H1 (cell line): ENCODE results near the gene PAGE1.

Experiments used
- BCL11A ChIP-seq, 2 experiments: IDR thresholded peaks; one replicate each; pipeline ENCODE4 v1.6.1; 2011; ENCODE audit warnings: low read depth in 2 of 2, low read length in 2 of 2, mild to moderate bottlenecking in 2 of 2
- EZH2 ChIP-seq: fragments of 200-600 bp; sonication (generic); IDR thresholded peaks from 2 replicates; pipeline ENCODE4 v1.7.1; 2012; ENCODE audit warnings: low read depth, mild to moderate bottlenecking, moderate library complexity, low read length, inconsistent platforms; ENCODE audit not compliant: severe bottlenecking
- FOSL1 ChIP-seq: IDR thresholded peaks from 2 replicates; pipeline ENCODE4 v1.6.1; 2011; ENCODE audit warnings: mild to moderate bottlenecking, low read depth, low read length, moderate library complexity; ENCODE audit not compliant: insufficient read depth
- JUND ChIP-seq: IDR thresholded peaks from 2 replicates; pipeline ENCODE4 v1.6.1; 2011; ENCODE audit warnings: mild to moderate bottlenecking, improper control_type of control experiment, low read length
- POLR2A ChIP-seq, 2 experiments: IDR thresholded peaks; 1 replicate in 1 of 2; 2 replicates in 1 of 2; pipeline ENCODE4 v1.6.1; 2011; ENCODE audit warnings: low read depth in 2 of 2, low read length in 2 of 2, mild to moderate bottlenecking in 2 of 2; ENCODE audit errors: control extremely low read depth in 1 of 2
- TF ChIP-seq, protein P1 (sequence below), 3 experiments: IDR thresholded peaks; 1 replicate in 2 of 3; 2 replicates in 1 of 3; pipeline versions ENCODE4 v1.5.1 to v1.6.1; 2011; ENCODE audit warnings: low read length in 3 of 3, mild to moderate bottlenecking in 3 of 3, inconsistent platforms in 2 of 3, low read depth in 1 of 3, moderate library complexity in 1 of 3; ENCODE audit not compliant: insufficient read depth in 1 of 3; ENCODE audit errors: control extremely low read depth in 1 of 3

DNA sequence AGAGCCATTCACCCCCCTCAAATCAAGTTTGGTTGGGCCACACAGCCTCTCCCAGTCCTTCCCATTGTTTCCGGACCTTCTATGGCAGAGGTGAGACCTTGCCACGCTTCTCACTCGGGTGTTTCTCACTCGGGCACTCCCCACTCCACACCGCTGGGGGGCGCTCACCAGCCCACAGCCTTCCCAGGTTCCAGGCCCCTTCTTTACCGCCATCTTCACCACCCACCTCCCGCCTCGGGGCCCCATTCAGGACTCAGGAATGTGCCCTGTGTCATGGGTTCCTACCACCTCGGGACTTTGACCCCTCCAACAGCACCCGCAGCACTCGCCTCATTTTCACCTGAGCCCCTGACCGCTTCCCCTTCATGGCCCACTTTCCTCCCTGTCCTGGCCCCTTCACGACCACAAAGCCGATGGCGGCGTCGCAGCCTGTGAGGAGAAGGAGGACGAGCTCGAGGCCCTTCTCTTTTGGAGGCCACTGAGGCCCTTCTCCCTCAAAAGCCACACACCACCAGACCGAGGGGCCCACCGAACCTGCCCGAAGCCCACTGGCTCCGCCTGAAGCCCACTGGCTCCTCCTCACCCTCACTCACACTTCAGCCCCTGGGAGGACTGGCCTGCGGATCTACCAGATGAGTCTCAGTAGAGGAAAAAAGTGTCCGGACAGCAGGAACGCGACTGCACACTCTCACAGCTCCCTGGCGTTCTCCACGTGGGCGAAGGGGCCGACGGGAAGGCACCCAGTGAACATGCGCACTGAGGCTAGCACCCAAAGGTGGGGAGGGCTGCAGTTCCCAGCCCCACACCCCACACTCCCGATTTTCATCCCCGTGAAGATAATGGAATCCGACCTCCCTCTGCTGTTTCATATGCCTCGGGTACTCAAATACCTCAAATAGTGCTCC, at the start of gene PAGE1:
- TF ChIP-seq, protein P1, sequence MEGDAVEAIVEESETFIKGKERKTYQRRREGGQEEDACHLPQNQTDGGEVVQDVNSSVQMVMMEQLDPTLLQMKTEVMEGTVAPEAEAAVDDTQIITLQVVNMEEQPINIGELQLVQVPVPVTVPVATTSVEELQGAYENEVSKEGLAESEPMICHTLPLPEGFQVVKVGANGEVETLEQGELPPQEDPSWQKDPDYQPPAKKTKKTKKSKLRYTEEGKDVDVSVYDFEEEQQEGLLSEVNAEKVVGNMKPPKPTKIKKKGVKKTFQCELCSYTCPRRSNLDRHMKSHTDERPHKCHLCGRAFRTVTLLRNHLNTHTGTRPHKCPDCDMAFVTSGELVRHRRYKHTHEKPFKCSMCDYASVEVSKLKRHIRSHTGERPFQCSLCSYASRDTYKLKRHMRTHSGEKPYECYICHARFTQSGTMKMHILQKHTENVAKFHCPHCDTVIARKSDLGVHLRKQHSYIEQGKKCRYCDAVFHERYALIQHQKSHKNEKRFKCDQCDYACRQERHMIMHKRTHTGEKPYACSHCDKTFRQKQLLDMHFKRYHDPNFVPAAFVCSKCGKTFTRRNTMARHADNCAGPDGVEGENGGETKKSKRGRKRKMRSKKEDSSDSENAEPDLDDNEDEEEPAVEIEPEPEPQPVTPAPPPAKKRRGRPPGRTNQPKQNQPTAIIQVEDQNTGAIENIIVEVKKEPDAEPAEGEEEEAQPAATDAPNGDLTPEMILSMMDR (IDR thresholded peaks at IDR 0.05; ENCODE audit: control extremely low read depth in 1 of 3, insufficient read depth in 1 of 3, low read depth in 1 of 3, low read length in 3 of 3) = no peak
- TF ChIP-seq EZH2 = no peak
- TF ChIP-seq JUND = no peak
- no peak for TF ChIP-seq BCL11A (IDR thresholded peaks at IDR 0.05; ENCODE audit: low read depth in 2 of 2, low read length in 2 of 2)
- TF ChIP-seq POLR2A (IDR thresholded peaks at IDR 0.05; ENCODE audit: control extremely low read depth in 1 of 2, low read depth in 2 of 2, low read length in 2 of 2) = no peak
- no peak for TF ChIP-seq FOSL1
